ENCODE data around the gene KRT81. TPM values are rescaled to one million over a fixed set of nuclear protein-coding genes. Genes with fewer than 3 reads are reported as not detected.

The KRT81 gene
- total and polyA plus RNA-seq, 4 donors = 0.02 to 0.61 (median 0.23) TPM

- Histone ChIP-seq H3K4me1 (ENCODE audit: control insufficient read depth in 5 of 5, insufficient read depth in 5 of 5, low read length in 5 of 5) (no peaks in the 10 kb centered on the region), H3K27me3 (ENCODE audit: control insufficient read depth in 3 of 3, insufficient read depth in 3 of 3, low read length in 2 of 3) (no peaks in the 10 kb centered on the region), H3K36me3 (ENCODE audit: control insufficient read depth in 4 of 4, insufficient read depth in 4 of 4, low read length in 4 of 4) (no peaks in the 10 kb centered on the region), H3K9me3 (ENCODE audit: control insufficient read depth in 4 of 4, insufficient read depth in 3 of 4, low read length in 3 of 4) (no peaks in the 10 kb centered on the region), H3K4me3 (no peak overlapping the region), H3K27ac (ENCODE audit: low read depth in 1 of 2, low read length in 1 of 2) (no peak overlapping the region), H3K9ac (ENCODE audit: insufficient read depth in 1 of 2, low read length in 2 of 2) (no peak overlapping the region)
- ATAC-seq (ENCODE audit: insufficient read depth, low FRiP score) (no peak), DNase-seq (no peak)
- 68 to 69% methylated on average over 10 of the region's 10 CpGs for WGBS, 2 donors
- TF ChIP-seq, protein P1, sequence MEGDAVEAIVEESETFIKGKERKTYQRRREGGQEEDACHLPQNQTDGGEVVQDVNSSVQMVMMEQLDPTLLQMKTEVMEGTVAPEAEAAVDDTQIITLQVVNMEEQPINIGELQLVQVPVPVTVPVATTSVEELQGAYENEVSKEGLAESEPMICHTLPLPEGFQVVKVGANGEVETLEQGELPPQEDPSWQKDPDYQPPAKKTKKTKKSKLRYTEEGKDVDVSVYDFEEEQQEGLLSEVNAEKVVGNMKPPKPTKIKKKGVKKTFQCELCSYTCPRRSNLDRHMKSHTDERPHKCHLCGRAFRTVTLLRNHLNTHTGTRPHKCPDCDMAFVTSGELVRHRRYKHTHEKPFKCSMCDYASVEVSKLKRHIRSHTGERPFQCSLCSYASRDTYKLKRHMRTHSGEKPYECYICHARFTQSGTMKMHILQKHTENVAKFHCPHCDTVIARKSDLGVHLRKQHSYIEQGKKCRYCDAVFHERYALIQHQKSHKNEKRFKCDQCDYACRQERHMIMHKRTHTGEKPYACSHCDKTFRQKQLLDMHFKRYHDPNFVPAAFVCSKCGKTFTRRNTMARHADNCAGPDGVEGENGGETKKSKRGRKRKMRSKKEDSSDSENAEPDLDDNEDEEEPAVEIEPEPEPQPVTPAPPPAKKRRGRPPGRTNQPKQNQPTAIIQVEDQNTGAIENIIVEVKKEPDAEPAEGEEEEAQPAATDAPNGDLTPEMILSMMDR (IDR thresholded peaks at IDR 0.05; ENCODE audit: control extremely low read depth, extremely low read depth) = no peak
Observed at GRCh38 chr12:52327830-52328500, 36.6 kb upstream of the KRT81 start.

GRCh38 chr12:52327052-52327829, 35.9 kb upstream of the KRT81 start:
- no peak overlapping the region for H3K27ac ChIP-seq (ENCODE audit: low read depth in 1 of 2, low read length in 1 of 2)

GRCh38 chr12:52324153-52324444, 32.8 kb upstream of the KRT81 start:
- Histone ChIP-seq H3K27ac (ENCODE audit: low read depth in 1 of 2, low read length in 1 of 2) (no peak overlapping the region), H3K9me3 (ENCODE audit: control insufficient read depth in 4 of 4, insufficient read depth in 3 of 4, low read length in 3 of 4) (no peaks in the 10 kb centered on the region), H3K4me1 (ENCODE audit: control insufficient read depth in 5 of 5, insufficient read depth in 5 of 5, low read length in 5 of 5) (no peaks in the 10 kb centered on the region), H3K4me3 (no peak overlapping the region), H3K36me3 (ENCODE audit: control insufficient read depth in 4 of 4, insufficient read depth in 4 of 4, low read length in 4 of 4) (no peaks in the 10 kb centered on the region), H3K9ac (ENCODE audit: insufficient read depth in 1 of 2, low read length in 2 of 2) (no peak overlapping the region), H3K27me3 (ENCODE audit: control insufficient read depth in 3 of 3, insufficient read depth in 3 of 3, low read length in 2 of 3) (peaks cover 0 to 11% (median 8%) of the 10 kb centered on the region in 3 donors)
- TF ChIP-seq, protein P1 (IDR thresholded peaks at IDR 0.05; ENCODE audit: control extremely low read depth, extremely low read depth) = no peak
- no peak for DNase-seq
- ATAC-seq (ENCODE audit: insufficient read depth, low FRiP score) = no peak
- WGBS, 2 donors = 90 to 92% methylated on average over 3 of the region's 3 CpGs

More at GRCh38 chr12:52327052-52327829, 35.9 kb upstream of the KRT81 start:
- ATAC-seq (ENCODE audit: insufficient read depth, low FRiP score) (peak; percentile 89), DNase-seq (peak; percentile 66 to 78 (median 70))
- Histone ChIP-seq H3K27me3 (ENCODE audit: control insufficient read depth in 3 of 3, insufficient read depth in 3 of 3, low read length in 2 of 3) (peaks cover 0 to 2% (median 0%) of the 10 kb centered on the region in 3 donors), H3K9ac (ENCODE audit: insufficient read depth in 1 of 2, low read length in 2 of 2) (no peak overlapping the region), H3K4me1 (ENCODE audit: control insufficient read depth in 5 of 5, insufficient read depth in 5 of 5, low read length in 5 of 5) (no peaks in the 10 kb centered on the region), H3K4me3 (no peak overlapping the region), H3K36me3 (ENCODE audit: control insufficient read depth in 4 of 4, insufficient read depth in 4 of 4, low read length in 4 of 4) (no peaks in the 10 kb centered on the region), H3K9me3 (ENCODE audit: control insufficient read depth in 4 of 4, insufficient read depth in 3 of 4, low read length in 3 of 4) (no peaks in the 10 kb centered on the region)
- TF ChIP-seq, protein P1 (IDR thresholded peaks at IDR 0.05; ENCODE audit: control extremely low read depth, extremely low read depth) = peak; percentile 97
- WGBS, 2 donors = 41 to 46% methylated on average over 11 of the region's 11 CpGs
